HG03520 (cell line): ENCODE measurements around the gene EPHB2.

ENCODE experiments used
- ATAC-seq: cut with Tn5 transposase; IDR thresholded peaks from one replicate; pipeline ENCODE4 v1.9.1; 2021; ENCODE audit warnings: mild to moderate bottlenecking, moderate library complexity; ENCODE audit not compliant: unreplicated experiment

The EPHB2 gene

DNA sequence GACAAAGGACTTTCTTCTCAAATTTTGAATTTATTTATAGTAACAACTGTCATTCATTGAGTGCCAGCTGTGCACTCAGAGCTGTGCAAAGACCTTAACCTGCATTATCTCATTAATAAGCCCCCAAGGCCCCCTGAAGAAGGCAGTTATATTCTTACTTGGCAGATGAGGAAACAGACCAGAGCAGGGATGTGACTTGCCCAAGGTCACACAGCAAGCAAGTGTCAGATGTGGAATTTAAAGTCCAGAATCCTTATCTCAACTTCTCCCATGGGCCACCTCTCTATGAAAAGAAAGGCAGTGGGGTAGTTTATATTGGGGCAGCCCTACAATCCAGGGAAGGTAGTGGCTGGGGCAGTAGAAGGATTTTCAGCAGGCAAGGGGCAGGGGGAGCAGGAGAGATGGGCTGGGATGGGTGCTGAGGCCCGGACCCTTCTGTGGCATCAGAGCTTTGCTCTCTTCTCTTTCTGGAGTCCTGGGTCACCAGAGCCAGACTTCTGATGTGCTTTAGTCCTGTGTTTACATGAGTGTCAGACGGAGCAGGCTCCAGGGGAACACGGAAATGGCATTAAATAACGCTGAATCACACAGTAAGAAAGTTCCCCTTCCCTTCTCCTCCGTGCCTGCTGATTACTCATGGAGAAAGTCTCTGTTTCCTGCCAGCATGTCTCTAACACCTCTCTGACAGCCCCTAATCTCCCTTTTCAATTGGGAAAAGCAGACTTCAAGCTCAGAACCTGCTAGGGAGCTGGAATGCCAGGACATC, 39.5 kb downstream of the EPHB2 start:
- no peak for ATAC-seq

GRCh38 chr1:22750685-22751051, 40.0 kb downstream of the EPHB2 start:
- no peak for ATAC-seq

DNA sequence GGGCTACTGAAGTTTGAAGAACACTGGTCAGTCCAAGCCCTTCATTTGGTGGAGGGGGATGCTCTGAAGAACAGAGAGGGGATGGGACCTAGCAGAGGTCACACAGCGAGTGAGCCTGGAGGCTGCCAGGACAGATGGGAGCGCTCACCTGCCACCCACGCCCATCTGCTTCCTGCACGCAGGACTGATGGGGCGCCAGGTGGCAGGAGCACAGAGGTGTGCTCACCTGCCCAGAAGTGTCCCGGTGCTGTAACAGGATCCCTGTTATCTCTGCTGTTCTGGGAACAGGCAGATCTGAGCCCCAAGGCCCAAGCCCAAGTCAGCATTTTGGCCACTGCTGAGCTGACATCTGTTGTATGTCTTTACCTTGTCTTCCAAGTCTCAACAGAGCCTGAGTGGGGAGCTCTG, 40.5 kb downstream of the EPHB2 start:
- no peak for ATAC-seq

DNA sequence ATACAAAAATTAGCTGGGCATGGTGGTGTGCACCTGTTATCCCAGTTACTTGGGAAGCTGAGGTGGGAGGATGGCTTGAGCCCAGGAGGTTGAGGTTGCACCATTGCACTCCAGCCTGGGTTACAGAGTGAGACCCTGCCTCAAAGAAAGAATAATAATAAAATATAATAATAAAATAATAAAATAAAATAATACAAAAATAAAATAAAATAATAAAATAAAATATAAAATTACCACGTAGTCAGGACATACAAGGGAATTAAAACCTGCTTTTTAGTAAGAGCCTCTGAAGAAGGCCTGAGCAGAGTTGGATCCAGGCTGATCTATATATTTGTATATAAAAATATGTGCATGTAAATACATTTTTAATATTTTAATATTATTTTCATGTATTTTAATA, 41.7 kb downstream of the EPHB2 start:
- no peak for ATAC-seq

DNA sequence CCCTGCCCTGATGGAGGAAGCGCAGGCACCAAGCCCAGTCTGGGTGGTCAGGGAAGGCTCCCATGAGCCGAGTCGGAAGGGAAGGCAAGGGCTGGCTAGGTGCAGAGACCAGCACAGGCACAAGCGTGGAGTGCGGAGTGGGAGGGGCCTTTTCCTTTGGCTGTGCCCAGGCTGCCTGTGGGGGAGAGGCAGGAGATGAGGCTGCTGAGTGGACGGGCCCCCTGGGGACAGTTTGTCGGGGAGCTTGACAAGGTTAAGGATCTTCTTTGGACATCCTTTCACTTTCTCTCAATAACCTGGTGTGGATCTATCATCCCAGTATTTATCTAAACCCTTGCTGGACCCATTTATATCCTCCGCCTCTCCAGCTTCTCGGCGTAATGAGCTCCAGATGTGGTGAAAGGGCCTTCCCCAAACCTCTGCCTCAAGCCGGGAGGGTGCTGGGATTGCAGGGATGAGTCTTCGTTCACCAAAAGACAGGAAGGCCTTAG, 42.9 kb downstream of the EPHB2 start:
- no peak for ATAC-seq

DNA sequence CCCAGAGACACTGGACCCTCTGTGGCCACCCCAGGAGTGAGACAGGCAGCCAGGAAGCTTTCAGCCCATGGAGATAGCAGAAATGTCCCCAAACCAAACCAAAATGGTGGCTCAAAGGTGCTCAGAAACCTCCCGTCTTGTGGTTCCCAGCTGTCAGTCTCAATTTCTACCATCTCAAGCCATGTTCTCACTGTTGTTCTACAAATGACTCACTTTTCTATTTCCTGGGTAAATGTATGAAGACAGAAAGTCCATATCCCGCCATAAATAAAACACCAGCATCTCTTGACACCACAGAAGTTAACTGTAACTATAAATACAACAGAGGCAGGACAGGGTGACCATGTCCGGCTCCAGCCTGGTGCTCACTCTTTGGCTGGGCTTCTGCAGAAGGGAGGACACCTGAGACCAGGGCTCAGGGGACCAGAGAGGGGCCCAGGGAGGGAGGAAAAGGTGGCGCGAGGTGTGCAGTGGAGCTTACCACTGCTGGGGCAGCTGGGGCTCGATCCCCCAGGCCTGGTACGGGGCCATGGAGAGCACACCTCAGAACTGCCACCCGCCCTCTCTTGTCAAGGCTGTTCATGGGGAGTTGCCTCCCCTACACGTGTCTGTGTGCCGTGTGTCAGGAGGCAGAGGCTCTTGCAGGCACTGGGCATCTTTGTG, 43.6 kb downstream of the EPHB2 start:
- ATAC-seq = peak; percentile 63

GRCh38 chr1:22754824-22755223, 44.2 kb downstream of the EPHB2 start:
- ATAC-seq = no peak

DNA sequence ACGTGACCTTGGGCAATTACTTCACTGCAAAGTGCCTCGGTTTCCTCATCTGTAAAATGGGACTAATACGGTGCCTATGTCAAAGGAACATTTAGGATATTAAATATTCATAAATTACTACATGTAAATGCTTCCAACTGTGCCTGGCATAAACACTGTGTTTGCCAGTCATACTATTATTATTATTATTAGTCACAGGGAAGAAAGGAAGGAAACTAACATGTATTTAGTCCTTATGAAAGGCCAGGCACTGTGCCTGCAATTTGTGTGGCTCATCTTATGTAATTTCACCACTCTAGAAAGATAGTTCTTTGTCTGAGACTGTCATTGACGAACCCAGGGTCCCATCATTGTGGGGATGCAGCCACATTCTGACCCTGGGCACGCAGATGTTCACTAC, 45.0 kb downstream of the EPHB2 start:
- no peak for ATAC-seq

GRCh38 chr1:22756125-22756735, 45.6 kb downstream of the EPHB2 start:
- ATAC-seq = no peak

DNA sequence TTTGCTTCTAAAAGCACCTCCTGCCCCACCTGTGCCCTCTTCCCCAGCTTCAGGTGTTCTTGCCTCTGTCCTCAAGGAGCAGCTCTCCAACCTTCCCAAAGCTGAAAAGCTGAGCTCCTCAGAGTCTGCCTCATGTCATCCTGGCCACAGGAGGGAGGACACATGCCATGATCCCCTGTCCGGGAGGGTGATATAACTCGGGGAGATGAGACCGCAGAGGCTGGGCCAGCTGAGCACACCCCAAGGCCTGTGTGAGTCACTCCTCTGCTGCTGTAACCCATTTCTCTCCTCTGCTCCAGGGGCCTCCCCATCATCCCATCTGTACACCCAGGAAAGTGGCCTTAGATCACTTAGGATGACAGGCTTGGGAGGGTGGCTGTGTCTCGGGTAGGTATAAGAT, 49.8 kb downstream of the EPHB2 start:
- no peak for ATAC-seq

GRCh38 chr1:22761101-22761500, 50.5 kb downstream of the EPHB2 start:
- no peak for ATAC-seq

DNA sequence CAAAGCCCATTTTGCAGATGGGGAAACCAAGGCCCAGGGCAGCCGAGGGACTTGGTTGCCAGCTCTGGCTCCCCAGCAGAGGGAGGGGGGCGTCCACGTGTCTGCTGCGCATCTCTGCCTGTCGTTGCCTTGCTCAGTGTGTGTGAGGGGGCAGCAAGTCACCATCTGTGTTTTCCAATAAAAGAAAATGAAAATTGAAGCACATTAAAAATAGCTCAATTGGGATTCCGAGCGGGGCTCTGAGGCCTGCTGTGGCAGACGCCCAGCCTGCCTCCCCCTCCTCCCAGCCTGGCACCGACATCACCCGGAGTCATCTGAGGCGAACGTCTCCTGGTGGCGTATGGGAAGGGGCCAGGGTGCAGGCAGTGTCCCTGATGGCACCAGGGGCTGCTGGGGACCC, 51.2 kb downstream of the EPHB2 start:
- no peak for ATAC-seq

GRCh38 chr1:22763487-22764200, 53.0 kb downstream of the EPHB2 start:
- no peak for ATAC-seq

GRCh38 chr1:22767852-22768251, 57.2 kb downstream of the EPHB2 start:
- ATAC-seq = no peak

- no peak for ATAC-seq
Measured at GRCh38 chr1:22769932-22770331, 59.3 kb downstream of the EPHB2 start.

DNA sequence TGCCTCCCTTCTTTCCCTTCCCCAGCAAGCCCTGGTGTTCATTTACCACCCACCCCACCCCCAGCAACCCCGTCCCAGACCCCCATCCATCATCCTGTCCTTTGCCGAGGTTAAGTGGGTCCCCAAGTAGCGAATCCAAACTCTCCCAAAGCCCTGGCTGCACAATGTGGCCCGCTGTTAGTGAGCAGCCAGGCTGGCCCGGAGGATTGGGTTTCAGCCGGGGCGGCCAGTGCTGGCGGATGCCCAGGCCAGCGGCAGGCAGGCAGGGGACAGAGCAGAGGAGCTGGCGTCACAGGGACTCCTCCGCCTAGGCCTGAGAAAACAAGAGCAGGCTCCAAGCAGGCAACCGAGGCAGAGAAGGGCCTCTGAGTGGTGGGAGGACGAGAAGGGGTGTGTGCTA, 61.4 kb downstream of the EPHB2 start:
- ATAC-seq = no peak

- ATAC-seq = no peak
Measured at GRCh38 chr1:22773981-22774832, 63.6 kb downstream of the EPHB2 start.

DNA sequence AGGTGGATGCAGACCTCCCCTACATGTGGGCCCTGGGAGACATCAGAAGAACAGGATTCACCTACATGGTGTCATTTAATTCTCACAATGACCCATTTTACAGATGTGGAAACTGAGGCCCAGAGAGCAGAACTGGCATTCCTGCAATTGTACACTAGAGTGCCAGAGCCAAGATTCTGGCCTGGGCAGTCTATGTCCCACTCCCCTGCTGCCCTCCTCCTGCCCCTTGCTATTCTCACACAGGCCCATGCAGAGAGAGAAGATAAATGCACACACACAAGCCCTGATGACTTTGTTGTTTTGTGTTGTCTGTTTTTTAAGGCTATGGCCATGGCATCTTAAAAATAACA, 64.2 kb downstream of the EPHB2 start:
- ATAC-seq = no peak

GRCh38 chr1:22775478-22775877, 64.8 kb downstream of the EPHB2 start:
- ATAC-seq = no peak

DNA sequence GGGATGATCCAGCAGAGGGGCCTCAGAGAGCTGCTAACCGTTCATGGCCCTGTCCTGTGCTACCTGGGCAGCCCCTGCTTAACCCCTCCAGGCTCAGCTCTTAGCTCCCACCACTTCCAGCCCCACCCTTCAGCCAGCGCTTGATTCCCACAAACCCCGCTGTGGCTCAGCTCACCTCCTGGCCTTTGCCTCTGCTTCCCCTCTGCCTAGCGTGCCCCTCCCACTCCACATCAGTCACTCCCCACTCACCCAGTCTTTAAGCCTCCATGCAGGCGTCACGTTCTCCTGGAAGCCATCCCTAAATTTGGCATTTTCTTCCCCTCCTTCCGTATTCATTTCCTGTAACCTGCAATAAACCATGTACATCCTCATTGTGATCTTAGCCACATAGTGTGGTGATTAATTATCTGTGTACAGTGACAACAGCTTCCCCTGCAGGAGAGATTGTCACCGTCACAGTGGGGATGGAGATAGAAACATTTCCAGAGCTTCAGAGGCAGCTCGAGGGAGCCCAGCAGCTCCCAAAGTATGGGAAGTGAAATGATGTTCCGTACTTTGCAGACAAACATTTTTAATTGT, 65.5 kb downstream of the EPHB2 start:
- ATAC-seq = no peak
